ENCODE data around the gene GMPS.

- TF ChIP-seq ZNF274 (IDR thresholded peaks at IDR 0.05; ENCODE audit: low read depth, low read length) = no peak
- TF ChIP-seq SUZ12 (IDR thresholded peaks at IDR 0.05; ENCODE audit: extremely low read depth, insufficient read depth, insufficient read length) = no peak
These were observed 111.2 kb downstream of the GMPS start for GRCh38 chr3:155981669-155982068.

All from NT2/D1 (cell line).